GM12878 (cell line): Measurements from ENCODE around the gene ARMC9.

Experiments
- BHLHE40 ChIP-seq, 2 experiments: fragments of 450-650 bp in 1 of 2; IDR thresholded peaks; 2 replicates each; pipeline ENCODE4 v1.6.1; 2011 to 2017; ENCODE audit warnings: low read depth in 2 of 2, borderline replicate concordance in 1 of 2, improper control_type of control experiment in 1 of 2, low read length in 1 of 2, mild to moderate bottlenecking in 1 of 2
- BRCA1 ChIP-seq: IDR thresholded peaks from 2 replicates; pipeline ENCODE4 v1.6.1; 2011; ENCODE audit warnings: low read depth, low read length, improper control_type of control experiment
- CBFB ChIP-seq: IDR thresholded peaks from 2 replicates; pipeline ENCODE4 v1.6.1; 2016; ENCODE audit warnings: antibody characterized with exemption, low read depth
- CREB1 ChIP-seq: IDR thresholded peaks from 2 replicates; pipeline ENCODE4 v1.6.1; 2012; ENCODE audit warnings: low read depth, mild to moderate bottlenecking, inconsistent platforms
- CREM ChIP-seq: IDR thresholded peaks from 2 replicates; pipeline ENCODE4 v1.6.1; 2014; ENCODE audit warnings: antibody characterized with exemption, low read depth
- EZH2 ChIP-seq: IDR thresholded peaks from 2 replicates; pipeline ENCODE4 v1.6.1; 2012; ENCODE audit warnings: low read depth, mild to moderate bottlenecking, control low read depth, inconsistent platforms, low read length, borderline replicate concordance; ENCODE audit not compliant: control insufficient read depth
- HDAC6 ChIP-seq: fragments of 200-600 bp; sonication (generic); IDR thresholded peaks from one replicate; pipeline ENCODE4 v1.8.0; 2017; ENCODE audit warnings: antibody characterized with exemption; ENCODE audit not compliant: unreplicated experiment
- JUND ChIP-seq: IDR thresholded peaks from 2 replicates; pipeline ENCODE4 v1.6.1; 2012; ENCODE audit warnings: low read depth, mild to moderate bottlenecking, low read length, improper control_type of control experiment, moderate library complexity
- POLR2AphosphoS5 ChIP-seq: IDR thresholded peaks from 2 replicates; pipeline ENCODE4 v1.6.1; 2011; ENCODE audit warnings: mild to moderate bottlenecking, low read length, inconsistent platforms
- SPI1 ChIP-seq: IDR thresholded peaks from 2 replicates; pipeline ENCODE4 v1.6.1; 2011; ENCODE audit warnings: low read depth, mild to moderate bottlenecking, low read length, moderate library complexity, borderline replicate concordance; ENCODE audit not compliant: insufficient read depth
- SUPT20H ChIP-seq: IDR thresholded peaks from 2 replicates; pipeline ENCODE4 v1.6.1; 2011; ENCODE audit warnings: low read depth, mild to moderate bottlenecking, low read length, moderate library complexity, borderline replicate concordance; ENCODE audit not compliant: control insufficient read depth
- TF ChIP-seq, protein P1 (sequence below), 3 experiments: IDR thresholded peaks in 2 of 3; conservative IDR thresholded peaks in 1 of 3; 2 replicates each; pipeline ENCODE4 v1.5.1; 2011; ENCODE audit warnings: low read depth in 3 of 3, low read length in 3 of 3, mild to moderate bottlenecking in 3 of 3, control low read depth in 2 of 3, moderate library complexity in 2 of 3, inconsistent platforms in 1 of 3, mixed read lengths in 1 of 3; ENCODE audit not compliant: control insufficient read depth in 2 of 3, insufficient read depth in 1 of 3; ENCODE audit errors: extremely low read depth in 1 of 3

DNA sequence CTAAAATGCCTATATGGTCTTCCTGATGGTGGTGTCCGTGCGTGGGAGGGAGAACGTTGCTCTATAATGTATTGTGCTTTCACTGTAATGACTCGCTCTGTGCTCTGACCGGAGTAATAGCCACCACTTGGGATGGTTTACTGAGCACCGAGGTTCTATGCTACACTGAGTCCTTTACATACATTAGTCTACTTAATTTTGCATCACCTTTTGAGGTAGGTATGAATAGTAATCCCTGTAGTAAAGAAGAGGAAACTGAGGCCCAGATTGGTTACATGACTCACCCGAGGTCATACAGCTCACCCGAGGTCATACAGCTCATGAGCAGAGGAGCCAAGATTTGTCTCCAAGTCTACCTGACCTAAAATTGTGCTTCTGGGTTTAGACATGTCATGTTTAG is 79.5 kb downstream of the ARMC9 start:
- TF ChIP-seq, protein P1, sequence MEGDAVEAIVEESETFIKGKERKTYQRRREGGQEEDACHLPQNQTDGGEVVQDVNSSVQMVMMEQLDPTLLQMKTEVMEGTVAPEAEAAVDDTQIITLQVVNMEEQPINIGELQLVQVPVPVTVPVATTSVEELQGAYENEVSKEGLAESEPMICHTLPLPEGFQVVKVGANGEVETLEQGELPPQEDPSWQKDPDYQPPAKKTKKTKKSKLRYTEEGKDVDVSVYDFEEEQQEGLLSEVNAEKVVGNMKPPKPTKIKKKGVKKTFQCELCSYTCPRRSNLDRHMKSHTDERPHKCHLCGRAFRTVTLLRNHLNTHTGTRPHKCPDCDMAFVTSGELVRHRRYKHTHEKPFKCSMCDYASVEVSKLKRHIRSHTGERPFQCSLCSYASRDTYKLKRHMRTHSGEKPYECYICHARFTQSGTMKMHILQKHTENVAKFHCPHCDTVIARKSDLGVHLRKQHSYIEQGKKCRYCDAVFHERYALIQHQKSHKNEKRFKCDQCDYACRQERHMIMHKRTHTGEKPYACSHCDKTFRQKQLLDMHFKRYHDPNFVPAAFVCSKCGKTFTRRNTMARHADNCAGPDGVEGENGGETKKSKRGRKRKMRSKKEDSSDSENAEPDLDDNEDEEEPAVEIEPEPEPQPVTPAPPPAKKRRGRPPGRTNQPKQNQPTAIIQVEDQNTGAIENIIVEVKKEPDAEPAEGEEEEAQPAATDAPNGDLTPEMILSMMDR (IDR thresholded peaks at IDR 0.05 in 2 of 3, conservative IDR thresholded peaks at IDR 0.05 in 1 of 3; ENCODE audit: control insufficient read depth in 2 of 3, extremely low read depth in 1 of 3, insufficient read depth in 1 of 3, low read depth in 3 of 3, low read length in 3 of 3): no peak
- no peak for TF ChIP-seq SUPT20H
- no peak for TF ChIP-seq JUND
- no peak for TF ChIP-seq SPI1
- TF ChIP-seq BHLHE40 (IDR thresholded peaks at IDR 0.05; ENCODE audit: borderline replicate concordance in 1 of 2, low read depth in 2 of 2, low read length in 1 of 2): no peak
- no peak for TF ChIP-seq CBFB
- no peak for TF ChIP-seq CREB1
- TF ChIP-seq CREM: no peak
- no peak for TF ChIP-seq EZH2
- TF ChIP-seq POLR2AphosphoS5: no peak
- TF ChIP-seq BRCA1: no peak
- no peak for TF ChIP-seq HDAC6
